B cell (primary cell): ENCODE results near the gene LSM14B. TPM values are rescaled to one million over a fixed set of nuclear protein-coding genes. Genes with fewer than 3 reads are reported as not detected.

ENCODE experiments used
- ATAC-seq: fragments of 200-7000 bp; cut with Tn5 transposase; one replicate; pipeline ENCODE4 v1.10.0; 2021; ENCODE audit warnings: low read depth, mild to moderate bottlenecking, moderate number of reproducible peaks, moderate library complexity
- CTCF ChIA-PET: fragments of 350-600 bp; sonication (Branson Sonifier 250); formaldehyde crosslinking; loops from one replicate; lab custom pipeline; 2021; ENCODE audit warnings: antibody characterized with exemption, inconsistent platforms; lab: Charles Lee
- POLR2A ChIA-PET: fragments of 350-600 bp; sonication (Branson Sonifier 250); formaldehyde crosslinking; loops from one replicate; lab custom pipeline; 2021; ENCODE audit warnings: antibody characterized with exemption; lab: Charles Lee
- DNase-seq: peaks from one replicate; pipeline ENCODE4 v3.0.0; 2013
- H2AFZ ChIP-seq: 2 replicates; pipeline ENCODE4 v1.6.1; 2012; ENCODE audit warnings: mild to moderate bottlenecking, low read depth, low read length; ENCODE audit not compliant: insufficient read depth, poor library complexity, severe bottlenecking
- H3K27ac ChIP-seq, 2 donors: 1 replicate in 1 of 2; 2 replicates in 1 of 2; pipeline ENCODE4 v1.5.1; 2012 to 2013; ENCODE audit warnings: low read length in 2 of 2, mild to moderate bottlenecking in 2 of 2, moderate library complexity in 1 of 2
- H3K27me3 ChIP-seq, 4 experiments: fragments of 200-600 bp in 1 of 4; sonication (generic) in 1 of 4; replicated peaks in 1 of 4; 1 replicate in 2 of 4; 2 replicates in 2 of 4; pipeline versions ENCODE4 v1.6.1 to v1.7.0; 2013 to 2016; ENCODE audit warnings: low read length in 3 of 4, mild to moderate bottlenecking in 2 of 4, mixed read lengths in 1 of 4, moderate library complexity in 1 of 4; ENCODE audit not compliant: insufficient read depth in 4 of 4, control insufficient read depth in 3 of 4; ENCODE audit errors: control extremely low read depth in 1 of 4
- H3K36me3 ChIP-seq, 2 experiments: replicated peaks in 1 of 2; 1 replicate in 1 of 2; 2 replicates in 1 of 2; pipeline versions ENCODE4 v1.6.1 to v1.7.1; 2013; ENCODE audit warnings: low read length in 1 of 2; ENCODE audit not compliant: insufficient read depth in 2 of 2, control insufficient read depth in 1 of 2; ENCODE audit errors: control extremely low read depth in 1 of 2, extremely low read depth in 1 of 2
- H3K4me1 ChIP-seq, 2 donors: fragments of 200-600 bp in 1 of 2; sonication (generic) in 1 of 2; 1 replicate in 1 of 2; 2 replicates in 1 of 2; pipeline versions ENCODE4 v1.5.1 to v1.6.1; 2013 to 2017; ENCODE audit warnings: low read length in 2 of 2; ENCODE audit not compliant: control insufficient read depth in 2 of 2, insufficient read depth in 2 of 2
- H3K4me2 ChIP-seq: replicated peaks from 2 replicates; pipeline ENCODE3; 2012; ENCODE audit warnings: mild to moderate bottlenecking, low read depth, low read length; ENCODE audit not compliant: poor library complexity, severe bottlenecking
- H3K4me3 ChIP-seq, 5 experiments: fragments of 200-600 bp in 1 of 5; sonication (generic) in 1 of 5; 1 replicate in 3 of 5; 2 replicates in 2 of 5; pipeline versions ENCODE4 v1.5.1 to v1.7.0; 2011 to 2016; ENCODE audit warnings: low read length in 4 of 5, mild to moderate bottlenecking in 4 of 5, low read depth in 2 of 5, control low read depth in 1 of 5, moderate library complexity in 1 of 5; ENCODE audit not compliant: insufficient read depth in 1 of 5; ENCODE audit errors: control extremely low read depth in 1 of 5, extremely low read depth in 1 of 5
- H3K79me2 ChIP-seq: fragments of 200-600 bp; sonication (generic); one replicate; pipeline ENCODE4 v1.6.0; 2016; ENCODE audit warnings: low read length; ENCODE audit not compliant: control insufficient read depth, insufficient read depth
- H3K9ac ChIP-seq: fragments of 200-600 bp; sonication (generic); 2 replicates; pipeline ENCODE4 v1.6.1; 2017; ENCODE audit warnings: mild to moderate bottlenecking, low read length, moderate library complexity
- H3K9me3 ChIP-seq, 3 donors: one replicate each; pipeline versions ENCODE4 v1.6.1 to v1.7.1; 2013; ENCODE audit warnings: low read length in 2 of 3; ENCODE audit not compliant: control insufficient read depth in 2 of 3, insufficient read depth in 1 of 3; ENCODE audit errors: control extremely low read depth in 1 of 3
- H4K20me1 ChIP-seq: 2 replicates; pipeline ENCODE4 v1.6.0; 2012; ENCODE audit warnings: mild to moderate bottlenecking, low read length; ENCODE audit not compliant: insufficient read depth, control insufficient read depth, poor library complexity, severe bottlenecking
- H3K27ac Mint-ChIP-seq: one replicate; pipeline ENCODE4 v1.8.0; 2021; ENCODE audit warnings: mixed read lengths
- H3K27me3 Mint-ChIP-seq: one replicate; pipeline ENCODE4 v1.8.0; 2021; ENCODE audit warnings: mixed read lengths
- H3K4me1 Mint-ChIP-seq: one replicate; pipeline ENCODE4 v1.8.0; 2021; ENCODE audit warnings: mixed read lengths
- H3K4me3 Mint-ChIP-seq: one replicate; pipeline ENCODE4 v1.8.0; 2021; ENCODE audit warnings: mixed read lengths
- H3K9me3 Mint-ChIP-seq: one replicate; pipeline ENCODE4 v1.8.0; 2022; ENCODE audit warnings: mixed read lengths; ENCODE audit not compliant: insufficient read depth
- EZH2 ChIP-seq: IDR thresholded peaks from 2 replicates; pipeline ENCODE4 v1.6.1; 2012; ENCODE audit warnings: borderline replicate concordance, low read depth, mild to moderate bottlenecking, moderate library complexity, low read length; ENCODE audit not compliant: insufficient read depth, poor library complexity, severe bottlenecking
- WGBS: methylation state at CpG from one replicate; pipeline ENCODE4 v1.1.5; 2013; ENCODE audit warnings: missing lambda C conversion rate; ENCODE audit not compliant: insufficient coverage; 5-methylcytosine and 5-hydroxymethylcytosine counted together
- intact Hi-C: fragments of 100-400 bp; cut with micrococcal nuclease; formaldehyde crosslinking; loops from one replicate; pipeline ENCODE4 v1.10.0; 2022
- polyA plus RNA-seq: library from polyadenylated mRNA; depleted of rRNA; stranded (reverse); fragments of >200 nt; gene quantifications from 2 replicates; pipeline ENCODE4 v1.2.3, GENCODE V29; 2012
- total RNA-seq, 2 donors: library from RNA; stranded (reverse); fragments of 120-200 nt in 1 of 2; gene quantifications; 1 replicate in 1 of 2; 2 replicates in 1 of 2; pipeline versions ENCODE4 v1.2.3 to v1.2.4, GENCODE V29; 2013 to 2022
- TF ChIP-seq, protein P1 (sequence below): fragments of 200-600 bp; IDR thresholded peaks from one replicate; pipeline ENCODE4 v1.8.0; 2022; ENCODE audit warnings: antibody characterized with exemption, mild to moderate bottlenecking

The LSM14B gene
- total and polyA plus RNA-seq, 2 donors (not counting 1 experiment from before 2014, with no cell fraction given), result 26.8 to 52.8 TPM

DNA sequence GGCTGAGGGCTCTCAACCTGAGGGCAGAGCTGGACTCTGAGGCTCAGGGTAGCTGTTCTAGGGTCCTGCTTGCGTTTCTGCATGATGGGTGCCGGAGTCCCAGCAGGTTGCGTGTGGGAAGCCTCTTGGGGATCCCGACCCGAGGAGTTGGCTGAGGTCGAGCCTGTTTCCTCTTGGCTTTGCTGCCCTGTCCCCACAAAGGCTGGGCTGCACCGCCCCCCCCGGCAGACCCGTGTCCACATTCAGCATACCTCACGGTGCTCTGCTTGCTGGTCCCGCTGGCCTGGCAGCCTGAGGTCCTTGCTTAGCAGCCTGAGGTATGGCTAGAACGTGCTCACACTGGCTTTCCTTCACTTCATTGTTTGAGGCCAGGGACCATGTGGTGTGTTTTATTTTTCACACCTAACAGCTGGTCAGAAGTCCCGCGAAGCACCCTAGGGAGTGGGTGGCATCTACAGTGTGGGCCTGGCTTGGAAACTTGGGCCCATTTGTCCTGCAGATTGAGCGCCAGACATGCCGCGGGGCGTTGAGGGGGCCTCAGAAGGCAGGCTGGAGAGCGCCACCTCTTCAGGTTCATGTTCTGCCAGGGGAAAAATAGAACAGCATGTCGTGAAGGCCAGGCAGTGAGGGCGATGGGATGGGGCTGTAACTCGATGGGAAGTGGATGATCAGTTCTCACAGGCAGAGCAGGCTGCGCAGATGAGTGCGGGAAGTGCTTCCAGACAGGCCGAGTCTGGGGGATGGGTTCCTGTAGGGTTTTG lies 9.5 kb downstream of the LSM14B start:
- 96% methylated on average over 24 of the region's 25 CpGs for WGBS
- ATAC-seq (no peak), DNase-seq (no peak)
- Histone ChIP-seq H3K27me3 (no peaks in the 10 kb centered on the region), H3K9ac (no peak overlapping the region), H4K20me1 (peaks cover 48% of the 10 kb centered on the region), H3K9me3 (no peaks in the 10 kb centered on the region), H3K79me2 (peaks cover 41% of the 10 kb centered on the region), H3K27ac (no peak overlapping the region), H3K4me2 (no peak overlapping the region), H3K4me3 (no peak overlapping the region), H2AFZ (no peak overlapping the region), H3K4me1 (peaks cover 5 to 29% of the 10 kb centered on the region in 2 donors), H3K36me3 (peaks cover 1 to 93% of the 10 kb centered on the region in 2 experiments)
- ChIA-PET POLR2A (no interaction called here), CTCF (no interaction called here)
- H3K27ac Mint-ChIP-seq, result no peak overlapping the region
- peaks cover 24% of the 10 kb centered on the region for H3K4me1 Mint-ChIP-seq
- no peaks in the 10 kb centered on the region for H3K9me3 Mint-ChIP-seq
- no peak overlapping the region for H3K4me3 Mint-ChIP-seq
- TF ChIP-seq, protein P1, sequence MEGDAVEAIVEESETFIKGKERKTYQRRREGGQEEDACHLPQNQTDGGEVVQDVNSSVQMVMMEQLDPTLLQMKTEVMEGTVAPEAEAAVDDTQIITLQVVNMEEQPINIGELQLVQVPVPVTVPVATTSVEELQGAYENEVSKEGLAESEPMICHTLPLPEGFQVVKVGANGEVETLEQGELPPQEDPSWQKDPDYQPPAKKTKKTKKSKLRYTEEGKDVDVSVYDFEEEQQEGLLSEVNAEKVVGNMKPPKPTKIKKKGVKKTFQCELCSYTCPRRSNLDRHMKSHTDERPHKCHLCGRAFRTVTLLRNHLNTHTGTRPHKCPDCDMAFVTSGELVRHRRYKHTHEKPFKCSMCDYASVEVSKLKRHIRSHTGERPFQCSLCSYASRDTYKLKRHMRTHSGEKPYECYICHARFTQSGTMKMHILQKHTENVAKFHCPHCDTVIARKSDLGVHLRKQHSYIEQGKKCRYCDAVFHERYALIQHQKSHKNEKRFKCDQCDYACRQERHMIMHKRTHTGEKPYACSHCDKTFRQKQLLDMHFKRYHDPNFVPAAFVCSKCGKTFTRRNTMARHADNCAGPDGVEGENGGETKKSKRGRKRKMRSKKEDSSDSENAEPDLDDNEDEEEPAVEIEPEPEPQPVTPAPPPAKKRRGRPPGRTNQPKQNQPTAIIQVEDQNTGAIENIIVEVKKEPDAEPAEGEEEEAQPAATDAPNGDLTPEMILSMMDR, result no peak
- TF ChIP-seq EZH2, result no peak
- intact Hi-C loops, result no loop called here
- H3K27me3 Mint-ChIP-seq, result no peaks in the 10 kb centered on the region

DNA sequence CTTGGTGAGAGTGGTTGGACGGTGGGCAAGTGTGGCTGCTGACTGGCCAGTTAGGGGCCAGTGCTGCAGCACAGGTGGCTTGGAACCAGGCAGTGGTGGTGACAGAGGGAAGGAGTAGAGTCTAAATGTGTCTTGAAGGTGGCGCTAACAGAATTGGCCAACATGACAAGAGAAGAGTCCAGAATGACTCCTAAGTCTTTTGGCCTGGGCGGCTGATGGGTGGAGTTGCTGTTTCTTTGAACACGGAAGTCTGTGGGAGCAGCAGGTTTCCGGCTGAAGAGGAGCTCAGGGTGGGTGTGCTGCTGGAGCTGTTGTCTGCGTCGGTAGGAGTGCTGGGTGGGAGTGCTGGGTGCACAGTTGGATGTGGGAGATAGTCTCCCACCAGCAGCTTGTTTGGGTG lies 10.1 kb downstream of the LSM14B start:
- Mint-ChIP-seq H3K9me3 (no peaks in the 10 kb centered on the region), H3K4me3 (no peak overlapping the region), H3K27ac (no peak overlapping the region), H3K27me3 (no peaks in the 10 kb centered on the region), H3K4me1 (peaks cover 27% of the 10 kb centered on the region)
- Histone ChIP-seq H3K9me3 (no peaks in the 10 kb centered on the region), H3K36me3 (peaks cover 1 to 92% of the 10 kb centered on the region in 2 experiments), H3K27ac (no peak overlapping the region), H2AFZ (no peak overlapping the region), H3K4me3 (no peak overlapping the region), H3K4me1 (peaks cover 5 to 29% of the 10 kb centered on the region in 2 donors), H4K20me1 (peaks cover 46% of the 10 kb centered on the region), H3K79me2 (peaks cover 36% of the 10 kb centered on the region), H3K9ac (no peak overlapping the region), H3K27me3 (no peaks in the 10 kb centered on the region), H3K4me2 (no peak overlapping the region)
- DNase-seq (no peak), ATAC-seq (no peak)
- ChIA-PET POLR2A (no interaction called here), CTCF (no interaction called here)
- 91% methylated on average over 5 of the region's 7 CpGs for WGBS
- intact Hi-C loops, result no loop called here
- TF ChIP-seq, protein P1, result no peak
- no peak for TF ChIP-seq EZH2
